BJ (cell line): ENCODE data around the gene MIA2. TPM values are rescaled to one million over a fixed set of nuclear protein-coding genes. Genes with fewer than 3 reads are reported as not detected.
A peak's percentile ranks its signal among the peaks of the same experiment; 100 is the strongest.
"Not testable (repeated sequence)": the region's sequence is repeated elsewhere in the genome, so short reads cannot be mapped to it uniquely, and the experiment has no call there.

Experiments used
- CTCF ChIA-PET: fragments of 350-600 bp; formaldehyde crosslinking; extraction: SDS; loops from one replicate; lab custom pipeline; 2021; ENCODE audit warnings: antibody characterized with exemption, inconsistent platforms; lab: Yijun Ruan, JAX
- POLR2A ChIA-PET: fragments of 300-600 bp; sonication (Branson Sonifier 250); formaldehyde crosslinking; extraction: SDS; loops from one replicate; lab custom pipeline; 2021; ENCODE audit warnings: antibody characterized with exemption; lab: Charles Lee
- DNase-seq: peaks from one replicate; pipeline ENCODE4 v3.0.0-alpha.2; 2011; ENCODE audit warnings: low read depth
- H3K27me3 ChIP-seq: 2 replicates; pipeline ENCODE4 v1.6.0; 2011; ENCODE audit warnings: low read length; ENCODE audit not compliant: control insufficient read depth, insufficient read depth
- H3K36me3 ChIP-seq: 2 replicates; pipeline ENCODE4 v1.5.1; 2011; ENCODE audit warnings: low read length; ENCODE audit not compliant: control insufficient read depth, insufficient read depth
- H3K4me3 ChIP-seq: 2 replicates; pipeline ENCODE4 v1.5.1; 2011; ENCODE audit warnings: low read depth, mild to moderate bottlenecking, control low read depth, low read length
- polyA plus RNA-seq: library from polyadenylated mRNA; depleted of rRNA; stranded (reverse); fragments of >200 nt; gene quantifications from 2 replicates; pipeline ENCODE4 v1.2.3, GENCODE V29; 2011
- TF ChIP-seq, protein P1 (sequence below): IDR thresholded peaks from 2 replicates; pipeline ENCODE4 v1.5.1; 2011; ENCODE audit warnings: low read depth, mild to moderate bottlenecking, control low read depth, inconsistent platforms, low read length, moderate library complexity; ENCODE audit not compliant: insufficient read depth

The MIA2 gene
- polyA plus RNA-seq, 1 experiment, result 11.4 TPM

DNA sequence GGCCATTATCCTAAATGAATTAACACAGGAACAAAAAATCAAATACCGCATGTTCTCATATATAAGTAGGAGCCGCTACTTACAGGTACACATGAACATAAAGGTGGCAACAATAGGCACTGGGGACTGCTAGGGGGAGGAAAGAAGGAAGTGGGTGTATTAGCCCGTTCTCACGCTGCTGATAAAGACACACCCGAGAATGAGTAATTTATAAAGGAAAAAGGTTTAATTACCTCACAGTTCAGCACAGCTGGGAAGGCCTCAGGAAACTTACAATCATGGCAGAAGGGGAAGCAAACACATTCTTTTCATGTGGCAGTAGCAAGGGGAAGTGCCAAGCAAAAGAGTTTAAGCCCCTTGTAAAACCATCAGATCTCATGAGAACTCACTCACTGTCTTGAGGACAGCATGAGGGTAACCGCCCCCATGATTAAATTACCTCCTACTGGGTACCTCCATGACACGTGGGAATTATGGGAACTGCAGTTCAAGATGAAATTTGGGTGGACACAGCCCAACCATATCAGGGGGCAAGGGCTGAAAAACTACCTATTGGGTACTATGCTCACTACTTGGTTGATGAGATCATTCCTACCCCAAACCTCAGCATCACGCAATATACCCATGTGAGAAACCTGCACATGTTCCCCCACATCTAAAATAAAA lies 16.4 kb upstream of the MIA2 start:
- Histone ChIP-seq H3K27me3 (no peaks in the 10 kb centered on the region), H3K36me3 (no peaks in the 10 kb centered on the region), H3K4me3 (no peak overlapping the region)
- TF ChIP-seq, protein P1, sequence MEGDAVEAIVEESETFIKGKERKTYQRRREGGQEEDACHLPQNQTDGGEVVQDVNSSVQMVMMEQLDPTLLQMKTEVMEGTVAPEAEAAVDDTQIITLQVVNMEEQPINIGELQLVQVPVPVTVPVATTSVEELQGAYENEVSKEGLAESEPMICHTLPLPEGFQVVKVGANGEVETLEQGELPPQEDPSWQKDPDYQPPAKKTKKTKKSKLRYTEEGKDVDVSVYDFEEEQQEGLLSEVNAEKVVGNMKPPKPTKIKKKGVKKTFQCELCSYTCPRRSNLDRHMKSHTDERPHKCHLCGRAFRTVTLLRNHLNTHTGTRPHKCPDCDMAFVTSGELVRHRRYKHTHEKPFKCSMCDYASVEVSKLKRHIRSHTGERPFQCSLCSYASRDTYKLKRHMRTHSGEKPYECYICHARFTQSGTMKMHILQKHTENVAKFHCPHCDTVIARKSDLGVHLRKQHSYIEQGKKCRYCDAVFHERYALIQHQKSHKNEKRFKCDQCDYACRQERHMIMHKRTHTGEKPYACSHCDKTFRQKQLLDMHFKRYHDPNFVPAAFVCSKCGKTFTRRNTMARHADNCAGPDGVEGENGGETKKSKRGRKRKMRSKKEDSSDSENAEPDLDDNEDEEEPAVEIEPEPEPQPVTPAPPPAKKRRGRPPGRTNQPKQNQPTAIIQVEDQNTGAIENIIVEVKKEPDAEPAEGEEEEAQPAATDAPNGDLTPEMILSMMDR, result no peak
- ChIA-PET CTCF (no interaction called here), POLR2A (no interaction called here)
- DNase-seq, result no peak

DNA sequence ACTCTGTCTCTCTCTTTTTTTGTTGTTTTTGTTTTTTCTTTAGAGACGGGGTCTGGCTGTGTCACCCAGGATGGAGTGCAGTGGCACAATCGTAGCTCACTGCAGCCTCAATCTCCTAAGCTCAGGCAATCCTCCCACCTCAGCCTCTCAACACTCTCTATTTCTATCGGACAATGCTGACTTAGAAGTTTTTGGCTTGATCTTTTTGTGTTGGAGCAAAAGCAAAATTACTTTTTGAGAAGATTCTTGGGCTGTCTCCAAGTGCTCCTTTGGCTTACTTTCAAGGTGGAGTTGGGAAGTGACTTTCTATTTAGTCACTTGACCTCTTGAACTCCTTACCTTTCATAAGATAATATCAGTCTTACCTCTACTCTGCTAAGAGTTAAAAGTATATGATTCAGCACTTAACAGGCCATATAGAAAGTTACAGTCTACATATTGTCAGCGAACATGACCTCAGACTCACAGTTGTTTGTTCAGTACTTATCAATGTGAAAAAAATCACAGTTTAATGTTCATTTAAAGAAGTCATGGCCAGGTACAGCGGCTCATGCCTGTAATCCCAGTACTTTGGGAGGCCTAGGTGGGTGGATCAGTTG lies 15.4 kb upstream of the MIA2 start:
- TF ChIP-seq, protein P1, result no peak
- CTCF ChIA-PET, result no interaction called here
- POLR2A ChIA-PET, result no interaction called here

DNA sequence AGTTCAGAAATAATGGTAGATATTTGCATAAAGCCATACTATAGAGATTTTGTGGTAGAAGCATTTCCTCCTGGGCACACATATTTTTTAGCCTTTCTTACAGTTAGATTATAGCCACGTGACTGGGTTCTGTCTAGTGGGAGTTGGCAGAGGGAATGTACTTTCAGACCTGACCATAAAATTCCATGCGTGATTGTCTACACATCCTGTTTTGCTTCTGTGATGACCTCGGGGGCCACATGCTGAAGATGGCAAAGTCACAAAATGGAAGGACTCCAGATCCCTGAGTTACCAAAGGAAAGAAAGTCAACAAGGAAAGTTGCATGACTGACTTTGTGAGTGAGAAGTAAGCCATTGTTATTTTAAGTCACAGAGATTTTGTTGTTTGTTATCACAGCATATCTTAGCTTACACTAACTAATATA lies 14.6 kb upstream of the MIA2 start:
- Histone ChIP-seq H3K27me3 (0 out of 2 replicates have a peak, but pooled peaks cover 2% of the 10 kb centered on the region), H3K36me3 (no peaks in the 10 kb centered on the region), H3K4me3 (no peak overlapping the region)
- peak; percentile 47 for DNase-seq
- CTCF ChIA-PET, result no interaction called here
- POLR2A ChIA-PET, result no interaction called here
- TF ChIP-seq, protein P1, result no peak

More for the DNA sequence above, 15.4 kb upstream of the MIA2 start:
- H3K27me3 ChIP-seq, result no peaks in the 10 kb centered on the region
- no peak for DNase-seq
- H3K4me3 ChIP-seq, result no peak overlapping the region
- no peaks in the 10 kb centered on the region for H3K36me3 ChIP-seq

DNA sequence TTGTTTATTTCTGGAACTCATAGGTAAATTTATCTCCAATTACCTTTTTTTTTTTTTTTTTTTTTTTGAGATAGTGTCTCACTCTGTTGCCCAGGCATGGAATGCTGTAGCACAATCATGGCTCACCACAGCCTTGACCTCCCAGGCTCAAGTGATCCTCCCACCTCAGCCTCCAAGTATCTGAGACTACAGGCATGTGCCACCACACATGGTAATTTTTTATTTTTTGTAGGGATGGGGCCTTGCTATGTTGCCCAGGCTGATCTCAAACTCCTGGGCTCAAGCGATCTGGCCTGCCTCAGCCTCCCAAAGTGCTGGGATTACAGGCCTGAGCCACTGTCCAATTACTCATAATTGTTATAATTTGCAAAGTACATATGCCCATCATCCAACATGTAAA lies 13.2 kb upstream of the MIA2 start:
- CTCF ChIA-PET, DNase-seq: not testable (repeated sequence)

DNA sequence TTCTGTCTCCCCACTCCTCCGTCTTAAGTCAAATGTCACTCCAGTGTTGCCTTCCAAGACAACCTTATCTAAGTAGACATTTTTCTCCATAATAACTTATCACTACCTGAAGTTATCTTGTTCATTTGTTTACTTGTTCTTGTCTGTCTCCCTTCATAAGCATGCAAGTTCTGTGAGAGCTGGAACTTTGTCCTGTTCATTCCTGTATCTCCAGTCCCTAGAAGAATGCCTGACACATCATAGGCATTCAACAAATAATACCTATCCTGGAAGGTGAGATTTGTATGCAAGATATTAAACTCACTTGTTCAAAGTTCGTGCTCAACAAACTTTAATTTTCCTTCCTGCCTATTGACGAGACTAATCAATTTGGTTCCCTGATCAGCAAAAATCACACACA lies 5.7 kb upstream of the MIA2 start:
- ChIA-PET POLR2A (no interaction called here), CTCF (no interaction called here)
- Histone ChIP-seq H3K4me3 (no peak overlapping the region), H3K36me3 (no peaks in the 10 kb centered on the region), H3K27me3 (0 out of 2 replicates have a peak, but pooled peaks cover 2% of the 10 kb centered on the region)
- TF ChIP-seq, protein P1, result no peak
- no peak for DNase-seq

More for the DNA sequence above, 13.2 kb upstream of the MIA2 start:
- H3K36me3 ChIP-seq, H3K27me3 ChIP-seq, H3K4me3 ChIP-seq, POLR2A ChIA-PET: not testable (repeated sequence)
